B cell (primary cell): Measurements from ENCODE around the gene CD163L1. TPM values are rescaled to one million over a fixed set of nuclear protein-coding genes. Genes with fewer than 3 reads are reported as not detected.

Experiments
- ATAC-seq: fragments of 200-7000 bp; cut with Tn5 transposase; one replicate; pipeline ENCODE4 v1.10.0; 2021; ENCODE audit warnings: low read depth, mild to moderate bottlenecking, moderate number of reproducible peaks, moderate library complexity
- CTCF ChIA-PET: fragments of 350-600 bp; sonication (Branson Sonifier 250); formaldehyde crosslinking; loops from one replicate; lab custom pipeline; 2021; ENCODE audit warnings: antibody characterized with exemption, inconsistent platforms; lab: Charles Lee
- POLR2A ChIA-PET: fragments of 350-600 bp; sonication (Branson Sonifier 250); formaldehyde crosslinking; loops from one replicate; lab custom pipeline; 2021; ENCODE audit warnings: antibody characterized with exemption; lab: Charles Lee
- DNase-seq: peaks from one replicate; pipeline ENCODE4 v3.0.0; 2013
- H2AFZ ChIP-seq: 2 replicates; pipeline ENCODE4 v1.6.1; 2012; ENCODE audit warnings: mild to moderate bottlenecking, low read depth, low read length; ENCODE audit not compliant: insufficient read depth, poor library complexity, severe bottlenecking
- H3K27ac ChIP-seq, 2 donors: 1 replicate in 1 of 2; 2 replicates in 1 of 2; pipeline ENCODE4 v1.5.1; 2012 to 2013; ENCODE audit warnings: low read length in 2 of 2, mild to moderate bottlenecking in 2 of 2, moderate library complexity in 1 of 2
- H3K27me3 ChIP-seq, 4 experiments: fragments of 200-600 bp in 1 of 4; sonication (generic) in 1 of 4; replicated peaks in 1 of 4; 1 replicate in 2 of 4; 2 replicates in 2 of 4; pipeline versions ENCODE4 v1.6.1 to v1.7.0; 2013 to 2016; ENCODE audit warnings: low read length in 3 of 4, mild to moderate bottlenecking in 2 of 4, mixed read lengths in 1 of 4, moderate library complexity in 1 of 4; ENCODE audit not compliant: insufficient read depth in 4 of 4, control insufficient read depth in 3 of 4; ENCODE audit errors: control extremely low read depth in 1 of 4
- H3K36me3 ChIP-seq, 2 experiments: replicated peaks in 1 of 2; 1 replicate in 1 of 2; 2 replicates in 1 of 2; pipeline versions ENCODE4 v1.6.1 to v1.7.1; 2013; ENCODE audit warnings: low read length in 1 of 2; ENCODE audit not compliant: insufficient read depth in 2 of 2, control insufficient read depth in 1 of 2; ENCODE audit errors: control extremely low read depth in 1 of 2, extremely low read depth in 1 of 2
- H3K4me1 ChIP-seq, 2 donors: fragments of 200-600 bp in 1 of 2; sonication (generic) in 1 of 2; 1 replicate in 1 of 2; 2 replicates in 1 of 2; pipeline versions ENCODE4 v1.5.1 to v1.6.1; 2013 to 2017; ENCODE audit warnings: low read length in 2 of 2; ENCODE audit not compliant: control insufficient read depth in 2 of 2, insufficient read depth in 2 of 2
- H3K4me2 ChIP-seq: replicated peaks from 2 replicates; pipeline ENCODE3; 2012; ENCODE audit warnings: mild to moderate bottlenecking, low read depth, low read length; ENCODE audit not compliant: poor library complexity, severe bottlenecking
- H3K4me3 ChIP-seq, 5 experiments: fragments of 200-600 bp in 1 of 5; sonication (generic) in 1 of 5; 1 replicate in 3 of 5; 2 replicates in 2 of 5; pipeline versions ENCODE4 v1.5.1 to v1.7.0; 2011 to 2016; ENCODE audit warnings: low read length in 4 of 5, mild to moderate bottlenecking in 4 of 5, low read depth in 2 of 5, control low read depth in 1 of 5, moderate library complexity in 1 of 5; ENCODE audit not compliant: insufficient read depth in 1 of 5; ENCODE audit errors: control extremely low read depth in 1 of 5, extremely low read depth in 1 of 5
- H3K79me2 ChIP-seq: fragments of 200-600 bp; sonication (generic); one replicate; pipeline ENCODE4 v1.6.0; 2016; ENCODE audit warnings: low read length; ENCODE audit not compliant: control insufficient read depth, insufficient read depth
- H3K9ac ChIP-seq: fragments of 200-600 bp; sonication (generic); 2 replicates; pipeline ENCODE4 v1.6.1; 2017; ENCODE audit warnings: mild to moderate bottlenecking, low read length, moderate library complexity
- H3K9me3 ChIP-seq, 3 donors: one replicate each; pipeline versions ENCODE4 v1.6.1 to v1.7.1; 2013; ENCODE audit warnings: low read length in 2 of 3; ENCODE audit not compliant: control insufficient read depth in 2 of 3, insufficient read depth in 1 of 3; ENCODE audit errors: control extremely low read depth in 1 of 3
- H4K20me1 ChIP-seq: 2 replicates; pipeline ENCODE4 v1.6.0; 2012; ENCODE audit warnings: mild to moderate bottlenecking, low read length; ENCODE audit not compliant: insufficient read depth, control insufficient read depth, poor library complexity, severe bottlenecking
- H3K27ac Mint-ChIP-seq: one replicate; pipeline ENCODE4 v1.8.0; 2021; ENCODE audit warnings: mixed read lengths
- H3K27me3 Mint-ChIP-seq: one replicate; pipeline ENCODE4 v1.8.0; 2021; ENCODE audit warnings: mixed read lengths
- H3K4me1 Mint-ChIP-seq: one replicate; pipeline ENCODE4 v1.8.0; 2021; ENCODE audit warnings: mixed read lengths
- H3K4me3 Mint-ChIP-seq: one replicate; pipeline ENCODE4 v1.8.0; 2021; ENCODE audit warnings: mixed read lengths
- H3K9me3 Mint-ChIP-seq: one replicate; pipeline ENCODE4 v1.8.0; 2022; ENCODE audit warnings: mixed read lengths; ENCODE audit not compliant: insufficient read depth
- CTCF ChIP-seq: fragments of 200-600 bp; IDR thresholded peaks from one replicate; pipeline ENCODE4 v1.8.0; 2022; ENCODE audit warnings: antibody characterized with exemption, mild to moderate bottlenecking
- EZH2 ChIP-seq: IDR thresholded peaks from 2 replicates; pipeline ENCODE4 v1.6.1; 2012; ENCODE audit warnings: borderline replicate concordance, low read depth, mild to moderate bottlenecking, moderate library complexity, low read length; ENCODE audit not compliant: insufficient read depth, poor library complexity, severe bottlenecking
- WGBS: methylation state at CpG from one replicate; pipeline ENCODE4 v1.1.5; 2013; ENCODE audit warnings: missing lambda C conversion rate; ENCODE audit not compliant: insufficient coverage; 5-methylcytosine and 5-hydroxymethylcytosine counted together
- intact Hi-C: fragments of 100-400 bp; cut with micrococcal nuclease; formaldehyde crosslinking; loops from one replicate; pipeline ENCODE4 v1.10.0; 2022
- polyA plus RNA-seq: library from polyadenylated mRNA; depleted of rRNA; stranded (reverse); fragments of >200 nt; gene quantifications from 2 replicates; pipeline ENCODE4 v1.2.3, GENCODE V29; 2012
- total RNA-seq, 2 donors: library from RNA; stranded (reverse); fragments of 120-200 nt in 1 of 2; gene quantifications; 1 replicate in 1 of 2; 2 replicates in 1 of 2; pipeline versions ENCODE4 v1.2.3 to v1.2.4, GENCODE V29; 2013 to 2022

CD163L1 gene
- total and polyA plus RNA-seq, 2 donors (not counting 1 experiment from before 2014, with no cell fraction given): 0.32 TPM; not detected in 1

- TF ChIP-seq CTCF (no peak), EZH2 (no peak)
- WGBS: no CpG with 5 or more reads among the region's 2 CpGs
- no peak for DNase-seq
Observed at GRCh38 chr12:7404275-7404674, 39.7 kb downstream of the CD163L1 start.

GRCh38 chr12:7403466-7403865 lies 40.5 kb downstream of the CD163L1 start:
- H3K4me3 ChIP-seq: no peak overlapping the region
- peaks cover 25% of the 10 kb centered on the region for H3K27me3 Mint-ChIP-seq
- H3K36me3 ChIP-seq: no peaks in the 10 kb centered on the region
- H3K79me2 ChIP-seq: no peaks in the 10 kb centered on the region
- H3K4me3 Mint-ChIP-seq: no peak overlapping the region
- no peak for DNase-seq
- H3K9ac ChIP-seq: no peak overlapping the region
- H3K4me1 Mint-ChIP-seq: no peaks in the 10 kb centered on the region
- ChIA-PET POLR2A (no interaction called here), CTCF (no interaction called here)
- no peaks in the 10 kb centered on the region for H4K20me1 ChIP-seq
- no peaks in the 10 kb centered on the region for H3K4me1 ChIP-seq
- no peak for ATAC-seq
- H3K9me3 ChIP-seq: no peaks in the 10 kb centered on the region
- H3K9me3 Mint-ChIP-seq: no peaks in the 10 kb centered on the region
- no peak overlapping the region for H3K27ac ChIP-seq
- H3K27ac Mint-ChIP-seq: no peak overlapping the region
- no peak overlapping the region for H2AFZ ChIP-seq
- 97% methylated on average over 7 of the region's 7 CpGs for WGBS
- no peak overlapping the region for H3K4me2 ChIP-seq
- intact Hi-C loops: no loop called here
- H3K27me3 ChIP-seq: peaks cover 0 to 6% (median 0%) of the 10 kb centered on the region in 4 experiments
- no peak for TF ChIP-seq EZH2
- TF ChIP-seq CTCF: no peak

More at GRCh38 chr12:7404275-7404674, 39.7 kb downstream of the CD163L1 start:
- Histone ChIP-seq H3K27ac (no peak overlapping the region), H3K9ac (no peak overlapping the region), H3K4me2 (no peak overlapping the region), H3K9me3 (no peaks in the 10 kb centered on the region), H3K36me3 (no peaks in the 10 kb centered on the region), H4K20me1 (no peaks in the 10 kb centered on the region), H3K4me3 (no peak overlapping the region), H3K27me3 (peaks cover 0 to 6% (median 0%) of the 10 kb centered on the region in 4 experiments), H2AFZ (no peak overlapping the region), H3K79me2 (no peaks in the 10 kb centered on the region), H3K4me1 (no peaks in the 10 kb centered on the region)
- intact Hi-C loops: no loop called here
- Mint-ChIP-seq H3K27me3 (peaks cover 29% of the 10 kb centered on the region), H3K4me1 (no peaks in the 10 kb centered on the region), H3K4me3 (no peak overlapping the region), H3K27ac (no peak overlapping the region), H3K9me3 (no peaks in the 10 kb centered on the region)
- CTCF ChIA-PET: no interaction called here
- POLR2A ChIA-PET: no interaction called here
- ATAC-seq: no peak
